D721Med (cell line): ENCODE measurements around the gene PRRC2B.

Experiments
- DNase-seq: peaks from one replicate; pipeline ENCODE4 v3.0.0; 2011; ENCODE audit warnings: low spot score; ENCODE audit not compliant: insufficient read length
- FAIRE-seq: peaks from 2 replicates; lab custom pipeline; 2011; peaks lifted over from hg19 to GRCh38; lab: Jason Lieb, UNC
- TF ChIP-seq, protein P1 (sequence below): IDR thresholded peaks from 2 replicates; pipeline ENCODE4 v1.5.1; 2012; ENCODE audit warnings: mild to moderate bottlenecking, control low read depth; ENCODE audit not compliant: insufficient read depth; ENCODE audit errors: missing control alignments

The PRRC2B gene

DNA sequence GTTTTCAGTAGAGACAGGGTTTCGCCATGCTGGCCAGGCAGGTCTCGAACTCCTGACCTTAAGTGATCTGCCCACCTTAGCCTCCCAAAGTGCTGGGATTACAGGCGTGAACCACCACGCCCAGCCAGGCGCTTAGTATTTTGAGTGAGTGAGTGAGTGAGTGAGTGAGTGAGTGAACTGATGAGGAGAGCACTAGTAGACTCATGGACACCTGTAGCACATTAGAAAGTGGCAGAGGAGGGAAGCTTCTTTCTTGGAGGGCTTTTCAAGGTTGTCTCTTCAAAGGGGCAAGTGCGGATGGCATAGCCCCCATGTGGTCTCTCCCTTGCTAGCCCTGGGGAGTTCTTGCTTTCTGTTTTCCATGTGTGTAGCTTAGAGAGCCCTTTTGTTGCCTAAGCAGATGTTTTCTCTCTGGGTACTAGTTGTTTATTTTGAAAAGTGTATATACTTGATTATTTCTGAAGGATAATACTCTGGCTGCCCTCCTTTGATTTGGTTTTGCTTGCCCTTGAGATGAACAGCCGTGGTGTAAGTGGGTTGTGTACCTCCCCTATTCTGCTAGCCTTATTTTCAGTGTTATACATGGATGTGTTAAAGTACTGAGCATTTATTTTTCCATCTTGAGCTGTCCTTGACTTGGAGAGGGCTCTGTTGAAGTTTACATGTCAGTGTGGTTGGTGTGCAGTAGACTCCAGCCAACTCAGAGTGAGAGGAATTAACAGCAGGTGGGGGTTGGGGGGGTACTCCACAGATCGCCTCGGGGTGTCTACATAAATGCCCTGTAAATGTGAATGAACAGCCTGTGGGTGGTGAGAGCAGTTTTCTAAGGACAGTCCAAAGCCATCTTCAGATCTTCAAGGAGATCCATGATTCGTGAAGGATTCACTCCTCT lies 35.5 kb downstream of the PRRC2B start:
- TF ChIP-seq, protein P1, sequence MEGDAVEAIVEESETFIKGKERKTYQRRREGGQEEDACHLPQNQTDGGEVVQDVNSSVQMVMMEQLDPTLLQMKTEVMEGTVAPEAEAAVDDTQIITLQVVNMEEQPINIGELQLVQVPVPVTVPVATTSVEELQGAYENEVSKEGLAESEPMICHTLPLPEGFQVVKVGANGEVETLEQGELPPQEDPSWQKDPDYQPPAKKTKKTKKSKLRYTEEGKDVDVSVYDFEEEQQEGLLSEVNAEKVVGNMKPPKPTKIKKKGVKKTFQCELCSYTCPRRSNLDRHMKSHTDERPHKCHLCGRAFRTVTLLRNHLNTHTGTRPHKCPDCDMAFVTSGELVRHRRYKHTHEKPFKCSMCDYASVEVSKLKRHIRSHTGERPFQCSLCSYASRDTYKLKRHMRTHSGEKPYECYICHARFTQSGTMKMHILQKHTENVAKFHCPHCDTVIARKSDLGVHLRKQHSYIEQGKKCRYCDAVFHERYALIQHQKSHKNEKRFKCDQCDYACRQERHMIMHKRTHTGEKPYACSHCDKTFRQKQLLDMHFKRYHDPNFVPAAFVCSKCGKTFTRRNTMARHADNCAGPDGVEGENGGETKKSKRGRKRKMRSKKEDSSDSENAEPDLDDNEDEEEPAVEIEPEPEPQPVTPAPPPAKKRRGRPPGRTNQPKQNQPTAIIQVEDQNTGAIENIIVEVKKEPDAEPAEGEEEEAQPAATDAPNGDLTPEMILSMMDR, result no peak
- DNase-seq (no peak), FAIRE-seq (no peak)

DNA sequence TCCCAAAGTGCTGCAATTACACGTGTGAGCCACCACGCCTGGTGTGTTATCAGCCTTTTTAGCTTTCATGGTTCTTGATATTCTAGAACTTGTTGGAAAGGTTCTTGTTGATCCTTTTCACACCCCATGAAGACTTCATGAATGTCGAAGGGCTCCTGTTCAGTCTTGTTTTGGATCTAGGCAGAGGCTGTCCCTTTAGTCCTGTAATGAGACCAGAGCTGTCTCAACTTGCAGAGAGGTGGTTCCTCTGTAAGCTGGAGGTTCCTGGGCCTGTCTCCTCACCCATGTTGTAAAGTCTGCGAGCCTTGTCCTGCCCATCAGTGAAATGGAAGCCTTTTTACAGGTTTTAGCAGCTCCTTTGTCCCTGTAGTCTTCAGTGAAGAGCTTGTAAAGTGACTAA lies 38.2 kb downstream of the PRRC2B start:
- DNase-seq, result no peak
- TF ChIP-seq, protein P1, result no peak
- no peak for FAIRE-seq

DNA sequence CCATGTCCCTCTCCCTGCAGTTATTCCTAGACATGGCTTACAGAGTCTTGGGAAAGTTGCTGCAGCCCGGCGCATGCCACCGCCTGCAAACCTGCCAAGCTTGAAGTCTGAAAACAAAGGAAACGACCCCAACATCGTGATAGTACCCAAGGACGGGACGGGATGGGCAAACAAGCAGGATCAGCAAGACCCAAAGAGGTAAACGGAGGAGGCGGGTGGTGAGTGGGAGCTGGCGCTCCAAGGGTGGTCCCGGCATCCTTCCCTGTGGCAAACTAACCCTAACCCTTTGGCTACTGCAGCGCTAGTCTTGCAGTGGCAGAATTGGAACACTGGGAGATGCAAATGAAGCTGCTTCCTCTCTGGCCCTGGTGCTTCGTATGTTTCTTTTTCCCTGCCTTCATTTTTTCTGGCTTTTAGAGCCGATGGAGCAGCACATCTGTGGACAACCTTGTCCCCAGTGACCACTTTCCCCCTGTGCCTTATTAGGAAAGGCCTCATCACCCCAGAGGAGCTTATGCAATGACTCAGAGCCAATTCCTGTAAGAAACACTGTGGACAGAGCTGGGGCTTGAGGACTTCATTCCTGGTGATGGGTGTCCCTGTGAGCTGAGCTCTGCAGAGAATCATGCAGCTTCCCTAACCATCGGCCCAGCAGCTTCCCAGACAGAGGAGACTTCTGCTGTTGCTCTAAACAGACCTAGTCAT lies 38.9 kb downstream of the PRRC2B start:
- DNase-seq (no peak), FAIRE-seq (no peak)

DNA sequence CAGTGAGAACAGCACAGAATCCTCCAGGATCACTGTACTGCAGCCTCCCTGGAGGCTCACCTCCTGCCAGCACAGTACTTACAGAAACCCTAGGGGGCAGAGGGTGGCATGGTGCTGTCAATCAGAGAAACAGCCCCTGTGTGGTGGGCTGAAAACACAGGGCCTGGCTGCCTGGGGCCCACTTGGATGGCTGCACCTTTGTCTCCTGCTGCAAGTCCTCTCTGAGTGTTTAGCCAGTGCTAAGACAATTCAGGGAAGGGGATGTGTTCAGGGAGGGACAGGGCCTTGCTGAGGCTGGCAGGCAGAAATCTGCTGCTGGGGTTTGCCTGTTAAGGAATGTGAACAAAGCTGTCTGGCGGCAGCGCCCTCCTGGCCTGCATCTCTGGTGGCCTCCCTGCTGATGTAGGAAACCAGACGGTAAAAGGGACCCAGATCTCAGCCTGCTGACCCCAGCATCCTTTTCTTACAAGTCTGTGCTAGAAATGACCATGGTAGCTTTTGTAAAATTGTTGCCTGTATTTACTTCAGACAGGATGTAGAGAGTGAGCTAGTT lies 39.5 kb downstream of the PRRC2B start:
- FAIRE-seq, result no peak
- TF ChIP-seq, protein P1, result no peak
- DNase-seq, result no peak

More for the DNA sequence above, 38.9 kb downstream of the PRRC2B start:
- TF ChIP-seq, protein P1, result no peak

DNA sequence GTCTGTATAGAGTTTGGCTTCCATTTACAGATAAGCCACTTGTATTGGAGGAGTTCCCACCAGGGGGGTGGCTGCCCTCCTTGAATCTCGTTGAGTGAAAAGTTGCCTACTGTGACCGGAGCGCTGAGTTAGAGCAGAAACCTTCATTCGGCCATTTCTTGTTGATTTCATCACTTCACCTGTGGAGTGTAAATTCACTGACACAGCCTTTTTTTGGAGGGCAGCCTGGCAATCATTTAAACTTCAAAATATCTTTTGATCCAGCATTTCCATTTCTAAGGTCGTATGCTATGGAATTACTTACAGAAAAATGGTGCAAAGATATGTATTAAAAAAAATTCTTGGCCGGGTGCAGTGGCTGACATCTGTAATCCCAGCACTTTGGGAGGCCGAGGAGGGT lies 40.8 kb downstream of the PRRC2B start:
- FAIRE-seq, result no peak
- TF ChIP-seq, protein P1, result no peak
- no peak for DNase-seq

DNA sequence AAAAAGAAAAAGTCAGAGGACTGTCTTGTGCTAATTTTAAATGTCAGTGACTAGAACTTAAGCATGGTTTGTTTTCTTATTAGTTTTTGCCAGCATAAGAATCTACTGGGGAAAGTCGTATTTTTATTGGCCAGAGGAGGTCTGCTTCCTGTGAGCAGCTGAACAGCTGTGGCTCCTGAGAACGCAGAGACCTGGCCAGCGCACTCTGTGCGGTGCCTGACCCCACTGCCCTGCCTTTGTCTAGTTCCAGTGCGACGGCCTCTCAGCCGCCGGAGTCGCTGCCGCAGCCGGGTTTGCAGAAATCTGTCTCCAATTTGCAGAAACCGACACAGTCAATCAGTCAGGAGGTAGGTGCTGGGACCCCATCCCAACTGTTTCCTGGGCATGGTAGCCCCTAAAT lies 42.5 kb downstream of the PRRC2B start:
- TF ChIP-seq, protein P1, result no peak
- FAIRE-seq (no peak), DNase-seq (no peak)
